Measurements from ENCODE around the gene TAAR5.
"Not testable (repeated sequence)": the region's sequence is repeated elsewhere in the genome, so short reads cannot be mapped to it uniquely, and the experiment has no call there.

The TAAR5 gene

DNA sequence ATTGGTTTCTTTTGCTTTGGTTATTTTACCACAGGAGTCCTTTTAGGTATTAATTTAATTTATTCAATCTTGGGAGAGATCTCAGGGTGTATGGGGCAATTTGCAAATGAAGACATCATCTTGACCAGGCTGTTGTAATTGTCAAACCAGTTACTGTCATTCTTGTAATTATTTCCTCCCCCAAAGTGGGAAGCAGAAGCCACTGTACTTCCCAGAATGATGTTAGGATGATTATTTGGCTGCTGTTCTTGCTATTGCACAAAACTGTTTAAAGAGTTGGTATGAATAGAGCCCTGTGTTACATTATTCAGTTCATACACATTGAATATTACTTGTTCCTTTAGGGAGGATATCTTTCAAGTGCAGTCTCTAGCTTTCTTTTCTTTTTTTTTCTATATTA, 17.8 kb downstream of the TAAR5 start:
- in situ Hi-C loops (cut with MboI; ENCODE audit: low sequenced_read_pairs): no loop called here

- in situ Hi-C loops (cut with MboI; ENCODE audit: low sequenced_read_pairs): no loop called here
Observed at GRCh38 chr6:132570221-132570777, 19.2 kb downstream of the TAAR5 start, which contains the start of gene TAAR6. Gene TAAR6 (plus strand): TSS chr6:132570322. CDS start chr6:132570322, 0 bp downstream.

DNA sequence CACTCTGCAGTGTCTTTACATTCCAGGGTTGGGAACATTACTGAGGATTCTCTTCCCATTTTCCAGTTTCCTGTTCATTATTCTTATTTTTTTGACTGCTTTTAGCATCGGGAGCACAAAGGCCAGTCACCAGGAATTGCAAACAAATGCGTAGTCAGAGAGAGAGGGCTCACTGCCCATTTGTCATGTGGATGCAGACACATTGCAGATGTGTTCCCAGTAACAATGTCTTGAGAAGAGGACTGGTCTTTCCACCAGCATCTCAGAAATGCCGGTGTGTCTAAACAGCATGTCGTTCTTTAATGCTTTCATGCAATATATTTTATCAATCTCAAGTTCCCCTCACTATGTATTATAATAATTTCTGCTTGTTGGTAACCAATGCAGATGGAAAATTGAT, 20.4 kb downstream of the TAAR5 start:
- in situ Hi-C loops (cut with MboI; ENCODE audit: low sequenced_read_pairs): no loop called here

DNA sequence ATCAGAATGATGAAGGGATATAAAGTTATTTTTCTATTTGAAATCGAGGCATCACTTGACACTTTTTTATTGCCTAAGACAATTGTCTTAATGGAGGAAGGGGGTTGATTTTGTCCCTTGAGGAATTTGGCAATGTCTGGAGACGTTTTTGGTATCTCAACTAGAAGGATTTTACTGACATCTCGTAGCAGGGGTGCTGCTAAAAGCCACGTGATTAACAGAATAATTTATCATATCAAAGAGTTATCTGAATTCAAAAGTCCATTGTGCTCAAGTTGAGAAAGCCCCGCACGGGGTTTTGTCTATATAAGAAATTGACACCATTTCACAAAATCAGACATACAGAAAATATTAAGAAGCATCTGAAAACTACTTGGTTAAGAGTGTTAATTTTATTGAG, 20.9 kb downstream of the TAAR5 start:
- in situ Hi-C loops (cut with MboI; ENCODE audit: low sequenced_read_pairs): no loop called here

- in situ Hi-C loops (cut with MboI; ENCODE audit: low sequenced_read_pairs): no loop called here
Observed at GRCh38 chr6:132567566-132567965, 22.0 kb downstream of the TAAR5 start.

DNA sequence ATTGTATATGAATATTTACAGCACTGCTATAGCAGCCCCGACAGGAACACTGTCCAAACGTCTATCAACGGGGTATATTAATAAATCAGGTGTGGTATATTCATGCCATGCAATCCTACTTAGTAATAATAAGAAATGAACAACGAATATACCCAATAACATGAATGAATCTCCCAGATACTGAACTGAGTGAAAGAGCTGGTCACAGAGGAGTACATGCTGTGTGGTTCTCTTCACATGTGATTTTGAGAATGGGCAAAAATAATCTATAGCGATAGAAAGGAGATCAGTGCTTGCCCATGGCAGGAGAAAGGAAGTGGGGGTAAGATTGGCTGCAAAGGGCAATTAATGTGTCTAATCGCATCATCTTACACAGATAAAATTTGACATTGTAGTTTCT, 23.1 kb downstream of the TAAR5 start:
- in situ Hi-C loops (cut with MboI; ENCODE audit: low sequenced_read_pairs): no loop called here

DNA sequence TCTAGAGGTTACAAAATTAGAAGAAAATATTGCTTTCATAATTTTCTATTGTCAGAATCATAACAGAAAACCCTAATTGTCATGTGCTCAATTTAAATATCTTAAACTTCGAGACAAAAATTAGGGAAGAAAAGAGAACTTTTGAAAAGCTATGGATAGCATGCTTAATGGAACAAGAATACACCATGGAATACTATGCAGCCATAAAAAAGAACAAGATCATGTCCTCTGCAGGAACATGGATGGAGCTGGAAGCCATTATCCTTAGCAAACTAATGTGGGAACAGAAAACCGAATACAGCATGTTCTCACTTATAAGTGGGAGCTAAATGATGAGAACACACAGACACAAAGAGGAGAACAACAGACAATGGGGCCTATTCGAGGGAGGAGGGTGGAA, 29.5 kb downstream of the TAAR5 start:
- in situ Hi-C loops (cut with MboI; ENCODE audit: low sequenced_read_pairs): not testable (repeated sequence)

DNA sequence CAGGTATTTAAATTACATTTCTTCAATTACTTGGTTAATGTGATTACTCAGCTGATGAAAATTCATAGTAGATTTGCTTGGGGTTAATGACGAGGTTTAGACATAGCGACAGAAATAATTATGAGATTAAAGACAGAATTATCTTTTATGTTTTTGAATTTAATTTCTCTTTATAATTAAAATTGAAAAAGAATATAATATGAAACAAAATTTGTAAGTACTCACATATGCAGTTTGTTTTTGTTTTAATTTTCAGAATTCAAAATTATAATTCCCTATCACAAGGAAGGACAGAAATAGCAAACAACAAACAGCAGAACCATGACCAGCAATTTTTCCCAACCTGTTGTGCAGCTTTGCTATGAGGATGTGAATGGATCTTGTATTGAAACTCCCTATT, 37.2 kb downstream of the TAAR5 start, which contains the start of gene TAAR8:
TAAR8 (plus strand) TSS at position 301 of the 400 bp plus-strand sequence; CDS start at position 322, 21 bp downstream.
- in situ Hi-C loops (cut with MboI; ENCODE audit: low sequenced_read_pairs): no loop called here

DNA sequence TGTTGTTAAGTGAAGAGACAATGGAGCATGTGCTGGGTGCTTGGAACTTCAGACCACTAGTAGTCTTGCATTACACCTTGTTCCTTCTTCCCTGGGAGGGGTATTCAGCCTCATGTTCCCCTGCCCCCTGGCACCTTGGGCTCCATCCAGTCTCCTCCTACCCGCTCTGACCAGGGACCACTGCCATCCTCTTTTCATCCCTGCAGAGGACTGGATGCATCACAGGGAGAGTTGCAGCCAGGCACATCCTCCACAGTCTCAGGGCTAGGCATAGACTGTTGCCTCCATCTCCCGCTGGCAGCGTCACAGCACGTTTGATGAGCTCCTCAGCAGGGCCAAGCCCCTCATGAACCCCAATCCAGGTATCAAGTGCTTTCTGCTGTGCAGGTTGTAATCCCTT, 38.3 kb downstream of the TAAR5 start:
- in situ Hi-C loops (cut with MboI; ENCODE audit: low sequenced_read_pairs): no loop called here

DNA sequence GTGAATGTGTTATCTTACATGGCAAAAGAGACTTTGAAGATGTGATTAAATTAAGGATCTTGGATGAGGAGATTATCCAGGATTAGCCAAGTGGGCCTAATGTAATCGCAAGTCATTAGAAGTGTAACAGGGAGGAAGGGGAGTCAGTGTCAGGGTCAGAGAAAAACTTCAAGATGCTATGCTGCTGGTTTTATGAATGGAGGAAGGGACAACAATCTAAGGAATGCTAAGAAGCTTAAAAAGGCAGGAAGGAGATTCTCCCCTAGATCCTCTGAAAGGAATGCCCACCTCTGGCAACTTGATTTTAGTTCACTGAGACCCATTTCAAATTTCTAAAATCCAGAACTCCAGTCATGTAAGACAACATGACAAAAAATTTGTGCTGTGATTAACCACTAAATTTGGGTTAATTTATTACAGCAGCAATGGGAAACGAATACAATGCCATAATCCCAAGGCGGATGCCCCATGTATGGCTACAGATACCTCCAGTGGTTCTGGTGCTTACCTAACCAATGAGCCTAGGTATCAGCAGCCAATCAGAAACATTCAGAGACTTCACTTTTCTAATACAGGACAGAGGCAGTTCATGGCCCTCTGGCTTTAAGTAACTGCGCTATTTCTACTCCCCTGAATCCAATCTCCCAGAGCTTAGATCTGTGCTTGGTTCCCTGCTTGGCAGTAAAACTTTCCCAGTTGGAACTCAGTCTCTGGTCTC, 40.6 kb downstream of the TAAR5 start:
- in situ Hi-C loops (cut with MboI; ENCODE audit: low sequenced_read_pairs): no loop called here

DNA sequence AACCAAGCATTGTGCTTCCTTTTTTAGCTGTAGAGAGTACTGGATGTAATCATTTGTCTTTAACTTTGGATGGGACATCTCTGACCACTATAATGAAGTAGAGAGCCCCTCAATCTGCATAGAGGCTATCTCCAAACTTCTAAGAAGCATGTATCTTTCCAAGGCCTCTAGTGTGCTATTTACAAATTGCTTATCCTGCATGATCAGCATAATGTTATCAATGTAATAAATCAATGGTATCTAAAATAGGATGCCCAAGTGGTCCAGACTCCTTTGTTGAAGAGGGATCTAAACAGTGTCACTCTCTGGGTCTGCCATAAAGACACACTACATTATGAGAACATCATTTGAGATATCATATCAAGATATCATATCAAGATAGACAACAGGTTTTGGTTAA, 44.7 kb downstream of the TAAR5 start:
- in situ Hi-C loops (cut with MboI; ENCODE audit: low sequenced_read_pairs): no loop called here
